ENCODE results near the gene GALM. TPM values are rescaled to one million over a fixed set of nuclear protein-coding genes. Genes with fewer than 3 reads are reported as not detected.

The GALM gene
- total and polyA plus RNA-seq, 2 donors (not counting 3 experiments of a cell fraction or from before 2014, with no cell fraction given): 4.8 to 6.1 TPM

DNA sequence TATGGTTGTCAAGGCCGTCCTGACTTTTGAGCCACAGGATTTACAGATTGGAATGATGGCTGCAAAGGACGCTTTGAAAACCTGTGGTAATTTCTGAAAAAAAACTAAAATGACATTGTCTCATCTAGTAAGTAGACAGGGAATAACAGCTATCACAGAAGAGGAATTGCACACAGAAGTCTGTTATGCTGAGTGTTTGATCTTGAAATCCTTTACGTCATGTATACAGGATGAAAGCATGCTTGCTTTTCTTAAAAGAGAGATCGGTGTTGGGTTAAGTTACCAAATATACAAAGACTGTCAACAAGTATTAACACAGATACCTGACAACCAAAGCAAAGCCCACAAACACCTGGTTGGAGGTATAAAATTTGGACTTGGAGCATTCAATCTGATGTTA, 97.8 kb downstream of the GALM start:
- no peaks in the 10 kb centered on the region for H3K4me1 ChIP-seq (ENCODE audit: control insufficient read depth, extremely low read depth, insufficient read depth, low read length)
- dilution Hi-C loops (cut with MboI; ENCODE audit: extremely low pct_ligation_motif_present, low sequenced_read_pairs): no loop called here
- POLR2A ChIA-PET: interaction anchor here (2.6 kb wide), 1 partner anchor 12 kb away, joined by 21 read pairs; the partner anchor contains the start of gene SRSF7

More for the DNA sequence above, 97.8 kb downstream of the GALM start:
- Histone ChIP-seq H3K27me3 (ENCODE audit: control insufficient read depth in 2 of 2, insufficient read depth in 2 of 2, low read length in 2 of 2) (no peaks in the 10 kb centered on the region), H3K9ac (replicated peaks; ENCODE audit: extremely low read depth, insufficient read depth, low read length) (no peak overlapping the region), H3K4me2 (ENCODE audit: insufficient read depth, low read length) (no peak overlapping the region), H3K9me1 (replicated peaks; ENCODE audit: control insufficient read depth, extremely low read depth, insufficient read depth, low read length) (no peaks in the 10 kb centered on the region), H3K36me3 (ENCODE audit: control insufficient read depth in 2 of 2, extremely low read depth in 1 of 2, insufficient read depth in 2 of 2, low read length in 2 of 2) (no peaks in the 10 kb centered on the region), H3K79me2 (ENCODE audit: control insufficient read depth, insufficient read depth, low read length) (no peaks in the 10 kb centered on the region), H3K27ac (ENCODE audit: insufficient read depth, low read depth, low read length) (no peak overlapping the region), H4K20me1 (replicated peaks; ENCODE audit: control insufficient read depth, extremely low read depth, insufficient read depth, low read length) (no peaks in the 10 kb centered on the region), H2AFZ (ENCODE audit: low read depth, low read length) (no peak overlapping the region), H3K9me3 (replicated peaks; ENCODE audit: control insufficient read depth, insufficient read depth, low read length) (no peaks in the 10 kb centered on the region), H3K4me3 (replicated peaks in 1 of 3; ENCODE audit: insufficient read depth in 1 of 3, low read depth in 1 of 3, low read length in 3 of 3) (no peak overlapping the region)
- CTCF ChIA-PET: no interaction called here
- no peak for DNase-seq (ENCODE audit: low read depth, low spot score)
- BruUV-seq (replicated peaks): no TSS peak
- TF ChIP-seq GATA2 (IDR thresholded peaks at IDR 0.05; ENCODE audit: insufficient read depth, insufficient read length, low read depth, low read length): no peak
- TF ChIP-seq EZH2 (IDR thresholded peaks at IDR 0.05; ENCODE audit: borderline replicate concordance, low read depth, low read length, severe bottlenecking): no peak
- TF ChIP-seq, protein P1, sequence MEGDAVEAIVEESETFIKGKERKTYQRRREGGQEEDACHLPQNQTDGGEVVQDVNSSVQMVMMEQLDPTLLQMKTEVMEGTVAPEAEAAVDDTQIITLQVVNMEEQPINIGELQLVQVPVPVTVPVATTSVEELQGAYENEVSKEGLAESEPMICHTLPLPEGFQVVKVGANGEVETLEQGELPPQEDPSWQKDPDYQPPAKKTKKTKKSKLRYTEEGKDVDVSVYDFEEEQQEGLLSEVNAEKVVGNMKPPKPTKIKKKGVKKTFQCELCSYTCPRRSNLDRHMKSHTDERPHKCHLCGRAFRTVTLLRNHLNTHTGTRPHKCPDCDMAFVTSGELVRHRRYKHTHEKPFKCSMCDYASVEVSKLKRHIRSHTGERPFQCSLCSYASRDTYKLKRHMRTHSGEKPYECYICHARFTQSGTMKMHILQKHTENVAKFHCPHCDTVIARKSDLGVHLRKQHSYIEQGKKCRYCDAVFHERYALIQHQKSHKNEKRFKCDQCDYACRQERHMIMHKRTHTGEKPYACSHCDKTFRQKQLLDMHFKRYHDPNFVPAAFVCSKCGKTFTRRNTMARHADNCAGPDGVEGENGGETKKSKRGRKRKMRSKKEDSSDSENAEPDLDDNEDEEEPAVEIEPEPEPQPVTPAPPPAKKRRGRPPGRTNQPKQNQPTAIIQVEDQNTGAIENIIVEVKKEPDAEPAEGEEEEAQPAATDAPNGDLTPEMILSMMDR (IDR thresholded peaks at IDR 0.05; ENCODE audit: extremely low read depth in 1 of 2, insufficient read depth in 1 of 2, low read depth in 1 of 2, low read length in 2 of 2): no peak
- no peak for TF ChIP-seq FOS (IDR thresholded peaks at IDR 0.05; ENCODE audit: borderline replicate concordance, insufficient read depth, low read length)
- TF ChIP-seq JUN (IDR thresholded peaks at IDR 0.05; ENCODE audit: borderline replicate concordance, insufficient read depth, insufficient read length, low read depth): no peak
- TF ChIP-seq MYC (IDR thresholded peaks at IDR 0.05; ENCODE audit: low read depth, low read length): no peak
- no peak for TF ChIP-seq POLR2A (IDR thresholded peaks at IDR 0.05; ENCODE audit: low read depth, low read length)
- TF ChIP-seq POLR2AphosphoS5 (IDR thresholded peaks at IDR 0.05; ENCODE audit: insufficient read depth, low read depth, low read length): no peak
- TF ChIP-seq, protein P2, sequence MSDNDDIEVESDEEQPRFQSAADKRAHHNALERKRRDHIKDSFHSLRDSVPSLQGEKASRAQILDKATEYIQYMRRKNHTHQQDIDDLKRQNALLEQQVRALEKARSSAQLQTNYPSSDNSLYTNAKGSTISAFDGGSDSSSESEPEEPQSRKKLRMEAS (IDR thresholded peaks at IDR 0.05; ENCODE audit: insufficient read depth, insufficient read length): no peak
- intact Hi-C loops (cut with micrococcal nuclease): no loop called here
- no peak for FAIRE-seq

Data from endothelial cell of umbilical vein (primary cell).